Keratinocyte (primary cell): Measurements from ENCODE around the gene PNPLA7.
"Not testable (repeated sequence)": the region's sequence is repeated elsewhere in the genome, so short reads cannot be mapped to it uniquely, and the experiment has no call there.

Experiments used
- EZH2 ChIP-seq: IDR thresholded peaks from one replicate; pipeline ENCODE4 v1.6.1; 2012; ENCODE audit warnings: inconsistent platforms, mild to moderate bottlenecking, low read length, moderate library complexity
- TF ChIP-seq, protein P1 (sequence below), 3 experiments: IDR thresholded peaks in 1 of 3; conservative IDR thresholded peaks in 1 of 3; optimal IDR thresholded peaks in 1 of 3; 2 replicates in 2 of 3; 3 replicates in 1 of 3; pipeline versions ENCODE3 to v1.5.1; 2011; ENCODE audit warnings: low read length in 3 of 3, mild to moderate bottlenecking in 3 of 3, moderate library complexity in 2 of 3, control low read depth in 1 of 3, inconsistent platforms in 1 of 3; ENCODE audit not compliant: insufficient read depth in 2 of 3; ENCODE audit errors: extremely low read depth in 1 of 3

DNA sequence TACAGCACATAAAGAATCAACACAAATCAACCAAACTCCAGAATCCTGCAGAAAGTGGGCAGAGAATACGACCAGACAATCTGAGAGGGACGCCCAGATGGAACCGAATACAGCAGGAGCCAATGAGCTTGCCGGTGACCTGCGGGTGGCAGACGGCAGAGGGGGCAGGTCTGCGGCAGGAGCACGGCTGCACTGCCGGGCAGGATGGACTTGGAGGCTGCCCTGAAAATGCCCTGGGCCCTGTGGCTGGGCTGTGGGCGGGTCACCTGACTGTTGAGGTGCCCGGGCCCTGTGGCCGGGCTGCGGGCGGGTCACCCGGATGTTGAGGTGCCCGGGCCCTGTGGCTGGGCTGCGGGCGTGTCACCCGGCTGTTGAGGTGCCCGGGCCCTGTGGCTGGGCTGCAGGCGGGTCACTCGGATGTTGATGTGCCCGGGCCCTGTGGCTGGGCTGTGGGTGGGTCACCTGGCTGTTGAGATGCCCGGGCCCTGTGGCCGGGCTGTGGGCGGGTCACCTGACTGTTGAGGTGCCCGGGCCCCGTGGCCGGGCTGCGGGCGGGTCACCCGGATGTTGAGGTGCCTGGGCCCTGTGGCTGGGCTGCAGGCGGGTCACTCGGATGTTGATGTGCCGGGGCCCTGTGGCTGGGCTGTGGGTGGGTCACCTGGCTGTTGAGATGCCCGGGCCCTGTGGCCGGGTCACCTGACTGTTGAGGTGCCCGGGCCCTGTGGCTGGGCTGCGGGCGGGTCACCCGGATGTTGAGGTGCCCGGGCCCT is 36.2 kb downstream of the PNPLA7 start:
- TF ChIP-seq, protein P1, sequence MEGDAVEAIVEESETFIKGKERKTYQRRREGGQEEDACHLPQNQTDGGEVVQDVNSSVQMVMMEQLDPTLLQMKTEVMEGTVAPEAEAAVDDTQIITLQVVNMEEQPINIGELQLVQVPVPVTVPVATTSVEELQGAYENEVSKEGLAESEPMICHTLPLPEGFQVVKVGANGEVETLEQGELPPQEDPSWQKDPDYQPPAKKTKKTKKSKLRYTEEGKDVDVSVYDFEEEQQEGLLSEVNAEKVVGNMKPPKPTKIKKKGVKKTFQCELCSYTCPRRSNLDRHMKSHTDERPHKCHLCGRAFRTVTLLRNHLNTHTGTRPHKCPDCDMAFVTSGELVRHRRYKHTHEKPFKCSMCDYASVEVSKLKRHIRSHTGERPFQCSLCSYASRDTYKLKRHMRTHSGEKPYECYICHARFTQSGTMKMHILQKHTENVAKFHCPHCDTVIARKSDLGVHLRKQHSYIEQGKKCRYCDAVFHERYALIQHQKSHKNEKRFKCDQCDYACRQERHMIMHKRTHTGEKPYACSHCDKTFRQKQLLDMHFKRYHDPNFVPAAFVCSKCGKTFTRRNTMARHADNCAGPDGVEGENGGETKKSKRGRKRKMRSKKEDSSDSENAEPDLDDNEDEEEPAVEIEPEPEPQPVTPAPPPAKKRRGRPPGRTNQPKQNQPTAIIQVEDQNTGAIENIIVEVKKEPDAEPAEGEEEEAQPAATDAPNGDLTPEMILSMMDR (optimal IDR thresholded peaks at IDR 0.05 in 1 of 3, IDR thresholded peaks at IDR 0.05 in 1 of 3, conservative IDR thresholded peaks at IDR 0.05 in 1 of 3; ENCODE audit: extremely low read depth in 1 of 3, insufficient read depth in 2 of 3, low read length in 3 of 3): not testable (repeated sequence)
- TF ChIP-seq EZH2: not testable (repeated sequence)
